IMR-90 (cell line): ENCODE data around the gene PACS1. TPM values are rescaled to one million over a fixed set of nuclear protein-coding genes. Genes with fewer than 3 reads are reported as not detected.

Experiments
- ATAC-seq: fragments of 200-7000 bp; cut with Tn5 transposase; 2 replicates; pipeline ENCODE4 v1.9.1; 2020; ENCODE audit warnings: low read depth, mild to moderate bottlenecking, moderate library complexity
- BruUV-seq: library from RNA; stranded (reverse); fragments of 400-500 nt; replicated peaks from 2 replicates; lab custom pipeline; 2021; lab: Mats Ljungman, UMichigan
- CTCF ChIA-PET: fragments of 300-600 bp; formaldehyde crosslinking; extraction: SDS; loops from one replicate; lab custom pipeline; 2021; ENCODE audit warnings: antibody characterized with exemption; lab: Yijun Ruan, JAX
- POLR2A ChIA-PET: fragments of 300-600 bp; sonication (Branson Sonifier 250); formaldehyde crosslinking; loops from one replicate; lab custom pipeline; 2022; ENCODE audit warnings: antibody characterized with exemption; ENCODE audit not compliant: unreplicated experiment; lab: Charles Lee
- DNase-seq: peaks from one replicate; pipeline ENCODE4 v3.0.0; 2013
- H2AFZ ChIP-seq: replicated peaks from 2 replicates; pipeline ENCODE3; 2013; ENCODE audit warnings: low read length, mild to moderate bottlenecking; ENCODE audit not compliant: poor library complexity
- H2AK5ac ChIP-seq: 2 replicates; pipeline ENCODE4 v1.6.1; 2013; ENCODE audit warnings: low read depth, low read length, inconsistent platforms
- H2AK9ac ChIP-seq: replicated peaks from 2 replicates; pipeline ENCODE3; 2013; ENCODE audit warnings: mild to moderate bottlenecking, low read depth, low read length, moderate library complexity; ENCODE audit not compliant: poor library complexity
- H2BK120ac ChIP-seq: 2 replicates; pipeline ENCODE4 v1.6.1; 2013; ENCODE audit warnings: low read depth, low read length, inconsistent platforms
- H2BK15ac ChIP-seq: 3 replicates; pipeline ENCODE4 v1.6.1; 2013; ENCODE audit warnings: low read depth, low read length, inconsistent platforms
- H2BK20ac ChIP-seq: 2 replicates; pipeline ENCODE4 v1.6.1; 2013; ENCODE audit warnings: low read depth, mild to moderate bottlenecking, inconsistent platforms, low read length, moderate library complexity
- H2BK5ac ChIP-seq: 2 replicates; pipeline ENCODE4 v1.6.1; 2013; ENCODE audit warnings: mild to moderate bottlenecking, low read depth, low read length, inconsistent platforms; ENCODE audit not compliant: poor library complexity, severe bottlenecking
- H3K14ac ChIP-seq: replicated peaks from 2 replicates; pipeline ENCODE4 v1.6.1; 2013; ENCODE audit warnings: low read depth, low read length, inconsistent platforms
- H3K18ac ChIP-seq: 2 replicates; pipeline ENCODE4 v1.6.1; 2013; ENCODE audit warnings: low read depth, low read length, control low read depth
- H3K23ac ChIP-seq: 2 replicates; pipeline ENCODE4 v1.6.1; 2013; ENCODE audit warnings: low read depth, low read length, inconsistent platforms
- H3K27ac ChIP-seq: 2 replicates; pipeline ENCODE4 v1.5.1; 2013; ENCODE audit warnings: mild to moderate bottlenecking, control low read depth, low read length; ENCODE audit not compliant: insufficient read depth
- H3K27me3 ChIP-seq: 2 replicates; pipeline ENCODE4 v1.6.1; 2013; ENCODE audit warnings: low read length; ENCODE audit not compliant: control insufficient read depth, insufficient read depth
- H3K36me3 ChIP-seq: 2 replicates; pipeline ENCODE4 v1.6.1; 2013; ENCODE audit warnings: low read length, mixed read lengths; ENCODE audit not compliant: control insufficient read depth, insufficient read depth
- H3K4ac ChIP-seq: 2 replicates; pipeline ENCODE4 v1.6.1; 2013; ENCODE audit warnings: low read depth, low read length, inconsistent platforms
- H3K4me1 ChIP-seq: 2 replicates; pipeline ENCODE4 v1.6.1; 2013; ENCODE audit warnings: low read length, mixed read lengths; ENCODE audit not compliant: control insufficient read depth, insufficient read depth
- H3K4me2 ChIP-seq: 2 replicates; pipeline ENCODE4 v1.6.1; 2013; ENCODE audit warnings: low read depth, mild to moderate bottlenecking, control low read depth, low read length, moderate library complexity
- H3K4me3 ChIP-seq: 2 replicates; pipeline ENCODE4 v1.5.1; 2013; ENCODE audit warnings: low read depth, mild to moderate bottlenecking, control low read depth, low read length, moderate library complexity; ENCODE audit not compliant: insufficient read depth
- H3K56ac ChIP-seq: 2 replicates; pipeline ENCODE4 v1.6.1; 2013; ENCODE audit warnings: low read length, inconsistent platforms; ENCODE audit not compliant: insufficient read depth; ENCODE audit errors: extremely low read depth
- H3K79me1 ChIP-seq, 2 experiments: 2 replicates each; pipeline ENCODE4 v1.6.1; 2013; ENCODE audit warnings: low read length in 2 of 2, inconsistent platforms in 1 of 2, low read depth in 1 of 2
- H3K9ac ChIP-seq: 2 replicates; pipeline ENCODE4 v1.6.1; 2013; ENCODE audit warnings: low read depth, low read length, control low read depth
- H3K9me1 ChIP-seq: 2 replicates; pipeline ENCODE4 v1.6.1; 2013; ENCODE audit warnings: low read length, inconsistent platforms; ENCODE audit not compliant: insufficient read depth
- H3K9me3 ChIP-seq: 2 replicates; pipeline ENCODE4 v1.6.1; 2013; ENCODE audit warnings: low read length; ENCODE audit not compliant: control insufficient read depth, insufficient read depth
- H4K20me1 ChIP-seq: 2 replicates; pipeline ENCODE4 v1.6.1; 2013; ENCODE audit warnings: low read length, inconsistent platforms; ENCODE audit not compliant: insufficient read depth
- H4K5ac ChIP-seq: 2 replicates; pipeline ENCODE4 v1.6.1; 2013; ENCODE audit warnings: mild to moderate bottlenecking, low read depth, low read length, control low read depth
- H4K8ac ChIP-seq, 2 experiments: 2 replicates each; pipeline ENCODE4 v1.6.1; 2013; ENCODE audit warnings: low read depth in 2 of 2, low read length in 2 of 2, control low read depth in 1 of 2, inconsistent platforms in 1 of 2
- H4K91ac ChIP-seq: 2 replicates; pipeline ENCODE4 v1.6.1; 2013; ENCODE audit warnings: low read depth, low read length, inconsistent platforms; ENCODE audit not compliant: insufficient read depth
- BHLHE40 ChIP-seq: fragments of 150-350 bp; IDR thresholded peaks from 2 replicates; pipeline ENCODE4 v1.6.1; 2016; ENCODE audit warnings: mild to moderate bottlenecking, low read depth, low read length
- CEBPB ChIP-seq: IDR thresholded peaks from 2 replicates; pipeline ENCODE4 v1.6.1; 2012; ENCODE audit warnings: low read depth, low read length, improper control_type of control experiment
- CHD1 ChIP-seq: IDR thresholded peaks from 2 replicates; pipeline ENCODE4 v1.6.1; 2012; ENCODE audit warnings: low read depth, low read length, improper control_type of control experiment
- CTCF ChIP-seq: conservative IDR thresholded peaks from 2 replicates; pipeline ENCODE4 v1.5.1; 2012; ENCODE audit warnings: mild to moderate bottlenecking, low read depth, low read length, improper control_type of control experiment
- ELK1 ChIP-seq: fragments of 150-350 bp; IDR thresholded peaks from 2 replicates; pipeline ENCODE4 v1.6.1; 2016; ENCODE audit warnings: low read depth, mild to moderate bottlenecking, low read length, moderate library complexity, borderline replicate concordance
- FOS ChIP-seq: fragments of 150-350 bp; IDR thresholded peaks from 2 replicates; pipeline ENCODE4 v1.6.1; 2016; ENCODE audit warnings: low read depth, low read length
- MAFK ChIP-seq: IDR thresholded peaks from 2 replicates; pipeline ENCODE4 v1.6.1; 2012; ENCODE audit warnings: low read depth, low read length, improper control_type of control experiment
- MAZ ChIP-seq: IDR thresholded peaks from 2 replicates; pipeline ENCODE4 v1.6.1; 2012; ENCODE audit warnings: low read depth, mild to moderate bottlenecking, low read length, improper control_type of control experiment, moderate library complexity, borderline replicate concordance
- MXI1 ChIP-seq: IDR thresholded peaks from 2 replicates; pipeline ENCODE4 v1.6.1; 2012; ENCODE audit warnings: low read depth, mild to moderate bottlenecking, low read length, moderate library complexity, borderline replicate concordance
- NFE2L2 ChIP-seq: fragments of 150-350 bp; IDR thresholded peaks from 2 replicates; pipeline ENCODE4 v1.6.1; 2016; ENCODE audit warnings: low read depth, mild to moderate bottlenecking, low read length
- POLR2A ChIP-seq: IDR thresholded peaks from 2 replicates; pipeline ENCODE4 v1.6.1; 2012; ENCODE audit warnings: mild to moderate bottlenecking, low read depth, low read length
- RAD21 ChIP-seq: IDR thresholded peaks from 2 replicates; pipeline ENCODE4 v1.6.1; 2012; ENCODE audit warnings: low read length, improper control_type of control experiment
- RCOR1 ChIP-seq: IDR thresholded peaks from 2 replicates; pipeline ENCODE4 v1.6.1; 2012; ENCODE audit warnings: mild to moderate bottlenecking, low read length, improper control_type of control experiment; ENCODE audit not compliant: insufficient replicate concordance
- RFX5 ChIP-seq: IDR thresholded peaks from 2 replicates; pipeline ENCODE4 v1.8.0; 2012; ENCODE audit warnings: low read depth, mild to moderate bottlenecking, low read length, moderate library complexity
- SMC3 ChIP-seq: fragments of 150-350 bp; IDR thresholded peaks from 2 replicates; pipeline ENCODE4 v1.6.1; 2016; ENCODE audit warnings: low read depth, mild to moderate bottlenecking, antibody characterized with exemption, low read length, moderate library complexity
- USF2 ChIP-seq: fragments of 150-350 bp; IDR thresholded peaks from 2 replicates; pipeline ENCODE4 v1.6.1; 2017; ENCODE audit warnings: mild to moderate bottlenecking, antibody characterized with exemption, low read length, low read depth
- WGBS, 2 experiments: methylation state at CpG; one replicate each; pipeline versions ENCODE4 v1.1.5 to v1.1.7; 2013; ENCODE audit warnings: missing lambda C conversion rate in 2 of 2; ENCODE audit not compliant: insufficient read length in 1 of 2; ENCODE audit errors: extremely low coverage in 2 of 2; 5-methylcytosine and 5-hydroxymethylcytosine counted together
- dilution Hi-C: fragments of 300-500 bp; cut with HindIII; formaldehyde crosslinking; loops from one replicate; pipeline ENCODE4 v1.14.3; 2018; ENCODE audit warnings: low sequenced_read_pairs; ENCODE audit not compliant: unreplicated experiment
- in situ Hi-C: fragments of 300-500 bp; cut with MboI; formaldehyde crosslinking; loops from 3 replicates; pipeline ENCODE4 v1.14.3; 2019; ENCODE audit warnings: low sequenced_read_pairs, inconsistent platforms, mixed read lengths
- intact Hi-C: fragments of 100-400 bp; cut with micrococcal nuclease; formaldehyde crosslinking; loops from 2 replicates; pipeline ENCODE4 v1.10.0; 2022
- polyA plus RNA-seq, 3 experiments: library from polyadenylated mRNA; depleted of rRNA; stranded (reverse); fragments of >200 nt; gene quantifications; 2 replicates each; pipeline ENCODE4 v1.2.3, GENCODE V29; 2012; ENCODE audit warnings: low replicate concordance in 1 of 3
- total RNA-seq: library from RNA; depleted of rRNA; stranded (reverse); fragments of >200 nt; gene quantifications from 2 replicates; pipeline ENCODE4 v1.2.3, GENCODE V29; 2012

Gene PACS1
- total and polyA plus RNA-seq, 2 of the 4 experiments (the other 2 are of a cell fraction) = 7.3 to 32.0 TPM

- no peak overlapping the region for H3K27ac ChIP-seq
- ChIA-PET POLR2A (no interaction called here), CTCF (no interaction called here)
- intact Hi-C loops = no loop called here
- ATAC-seq (no peak), DNase-seq (no peak)
- H4K8ac ChIP-seq = no peak overlapping the region
- no peaks in the 10 kb centered on the region for H3K27me3 ChIP-seq
- H2BK5ac ChIP-seq = no peak overlapping the region
- dilution Hi-C loops = no loop called here
- H3K56ac ChIP-seq = no peak overlapping the region
- H3K4ac ChIP-seq = no peak overlapping the region
- no peak overlapping the region for H3K14ac ChIP-seq
- H2BK20ac ChIP-seq = no peak overlapping the region; the same call in 1 of the 2 replicates
- H2BK120ac ChIP-seq = no peak overlapping the region
- no peak overlapping the region for H2AK9ac ChIP-seq
- no peak overlapping the region for H3K23ac ChIP-seq
- in situ Hi-C loops = no loop called here
- H3K9ac ChIP-seq = no peak overlapping the region
- no TSS peak for BruUV-seq
- H2BK15ac ChIP-seq = no peak overlapping the region
- no peak overlapping the region for H3K18ac ChIP-seq
- no peak overlapping the region for H3K4me2 ChIP-seq
- H3K9me3 ChIP-seq = no peaks in the 10 kb centered on the region
- no peak overlapping the region for H2AK5ac ChIP-seq
- WGBS, 2 experiments = no CpG with 5 or more reads among the region's 4 CpGs
- H3K4me1 ChIP-seq = peaks cover 9% of the 10 kb centered on the region
- no peaks in the 10 kb centered on the region; the same call in 1 of the 2 replicates for H3K36me3 ChIP-seq
- TF ChIP-seq CHD1 = no peak
- no peak for TF ChIP-seq RCOR1
- no peak for TF ChIP-seq CTCF
- no peak for TF ChIP-seq SMC3
- TF ChIP-seq ELK1 = no peak
- TF ChIP-seq MAFK = no peak
- no peak for TF ChIP-seq CEBPB
- TF ChIP-seq NFE2L2 = no peak
- TF ChIP-seq RFX5 = no peak
- TF ChIP-seq MXI1 = no peak
- no peak for TF ChIP-seq RAD21
- TF ChIP-seq FOS = no peak
- no peak for TF ChIP-seq MAZ
- TF ChIP-seq BHLHE40 = no peak
- TF ChIP-seq POLR2A = no peak
- TF ChIP-seq USF2 = no peak
- H2AFZ ChIP-seq = no peak overlapping the region
- no peak overlapping the region for H3K4me3 ChIP-seq
- H3K9me1 ChIP-seq = peaks cover 18% of the 10 kb centered on the region; the same call in 1 of the 2 replicates
- H4K91ac ChIP-seq = no peak overlapping the region
- H4K20me1 ChIP-seq = peaks cover 33% of the 10 kb centered on the region
- H3K79me1 ChIP-seq = peaks cover 34 to 67% of the 10 kb centered on the region in 2 experiments; a peak in 3 of 4 replicates
- H4K5ac ChIP-seq = no peak overlapping the region
These were observed 117.4 kb downstream of the PACS1 start for GRCh38 chr11:66187453-66187852.
